SK-N-SH (cell line): ENCODE results near the gene KCNC4. TPM values are rescaled to one million over a fixed set of nuclear protein-coding genes. Genes with fewer than 3 reads are reported as not detected.

Source experiments
- CTCF ChIA-PET: fragments of 300-600, 350-600 bp; formaldehyde crosslinking; extraction: SDS; loops from one replicate; lab custom pipeline; 2021; lab: Yijun Ruan, JAX
- POLR2A ChIA-PET: fragments of 350-600 bp; sonication (Branson Sonifier 250); formaldehyde crosslinking; extraction: SDS; loops from one replicate; lab custom pipeline; 2020; ENCODE audit warnings: antibody characterized with exemption, inconsistent platforms; lab: Yijun Ruan, JAX
- DNase-seq: peaks from one replicate; pipeline ENCODE4 v3.0.0; 2012
- H2AFZ ChIP-seq: fragments of 200-600 bp; sonication (generic); 2 replicates; pipeline ENCODE4 v1.8.1; 2016; ENCODE audit warnings: antibody characterized with exemption, mild to moderate bottlenecking, low read depth
- H3F3A ChIP-seq: fragments of 200-600 bp; sonication (generic); replicated peaks from 2 replicates; pipeline ENCODE3; 2016; ENCODE audit warnings: antibody characterized with exemption, mild to moderate bottlenecking; ENCODE audit not compliant: insufficient read depth
- H3K27ac ChIP-seq, 2 experiments: fragments of 200-500 bp in 1 of 2; fragments of 200-600 bp in 1 of 2; sonication (Bioruptor generic) in 1 of 2; sonication (generic), shearing (Covaris generic) in 1 of 2; 2 replicates each; pipeline versions ENCODE4 v1.5.1 to v1.6.1; 2014 to 2016; ENCODE audit warnings: low read depth in 2 of 2, inconsistent platforms in 1 of 2, low read length in 1 of 2, mild to moderate bottlenecking in 1 of 2, mixed read lengths in 1 of 2
- H3K27me3 ChIP-seq: fragments of 200-600 bp; sonication (generic), shearing (Covaris generic); 2 replicates; pipeline ENCODE4 v1.6.1; 2016; ENCODE audit warnings: mixed run types; ENCODE audit not compliant: insufficient read depth
- H3K36me3 ChIP-seq, 2 experiments: fragments of 200-500 bp in 1 of 2; fragments of 200-600 bp in 1 of 2; sonication (Bioruptor generic) in 1 of 2; sonication (generic) in 1 of 2; replicated peaks in 1 of 2; 2 replicates each; pipeline versions ENCODE3 to v1.5.1; 2014 to 2016; ENCODE audit warnings: low read length in 1 of 2, mild to moderate bottlenecking in 1 of 2; ENCODE audit not compliant: insufficient read depth in 2 of 2, control insufficient read depth in 1 of 2
- H3K4me1 ChIP-seq, 2 experiments: fragments of 200-500 bp in 1 of 2; fragments of 200-600 bp in 1 of 2; sonication (Bioruptor generic) in 1 of 2; sonication (generic), shearing (Covaris generic) in 1 of 2; 2 replicates each; pipeline versions ENCODE4 v1.5.1 to v1.6.1; 2014 to 2016; ENCODE audit warnings: low read depth in 1 of 2, low read length in 1 of 2, mixed run types in 1 of 2; ENCODE audit not compliant: insufficient read depth in 2 of 2, control insufficient read depth in 1 of 2
- H3K4me2 ChIP-seq: fragments of 200-600 bp; sonication (generic), shearing (Covaris generic); 2 replicates; pipeline ENCODE4 v1.6.1; 2017; ENCODE audit warnings: mixed run types
- H3K4me3 ChIP-seq, 2 experiments: fragments of 200-500 bp in 1 of 2; fragments of 200-600 bp in 1 of 2; sonication (Bioruptor generic) in 1 of 2; sonication (generic), shearing (Covaris generic) in 1 of 2; 2 replicates each; pipeline versions ENCODE4 v1.5.1 to v1.8.1; 2014 to 2016; ENCODE audit warnings: low read depth in 2 of 2, inconsistent platforms in 1 of 2, low read length in 1 of 2, mild to moderate bottlenecking in 1 of 2, mixed read lengths in 1 of 2, moderate library complexity in 1 of 2
- H3K79me2 ChIP-seq: fragments of 200-600 bp; sonication (generic); 2 replicates; pipeline ENCODE4 v1.8.1; 2017; ENCODE audit warnings: mild to moderate bottlenecking; ENCODE audit not compliant: insufficient read depth
- H3K9ac ChIP-seq: fragments of 200-600 bp; sonication (generic); 2 replicates; pipeline ENCODE4 v1.6.1; 2017; ENCODE audit warnings: mixed run types
- H3K9me2 ChIP-seq: fragments of 200-600 bp; sonication (generic); 2 replicates; pipeline ENCODE4 v1.6.1; 2017; ENCODE audit warnings: mixed run types
- H3K9me3 ChIP-seq: fragments of 200-600 bp; sonication (generic); 2 replicates; pipeline ENCODE4 v1.6.1; 2017; ENCODE audit warnings: mixed run types, mild to moderate bottlenecking, moderate library complexity
- H4K20me1 ChIP-seq: fragments of 200-600 bp; sonication (generic); 2 replicates; pipeline ENCODE4 v1.6.1; 2017; ENCODE audit warnings: mild to moderate bottlenecking, mixed run types; ENCODE audit not compliant: insufficient read depth
- CHD2 ChIP-seq: fragments of 150-350 bp; IDR thresholded peaks from 2 replicates; pipeline ENCODE4 v1.6.1; 2018; ENCODE audit warnings: low read length; ENCODE audit not compliant: partially characterized antibody
- EP300 ChIP-seq, 2 experiments: IDR thresholded peaks; 2 replicates each; pipeline versions ENCODE4 v1.4.0 to v1.6.1; 2012; ENCODE audit warnings: borderline replicate concordance in 1 of 2, low read depth in 1 of 2, low read length in 1 of 2
- FOSL2 ChIP-seq: IDR thresholded peaks from 2 replicates; pipeline ENCODE4 v1.4.0; 2012; ENCODE audit warnings: low read depth, mild to moderate bottlenecking, moderate library complexity, borderline replicate concordance
- FOXJ3 ChIP-seq: sonication (generic); formaldehyde crosslinking; IDR thresholded peaks from 2 replicates; pipeline ENCODE4 v1.5.1; 2020; ENCODE audit warnings: mild to moderate bottlenecking, missing genetic modification reagents
- GABPA ChIP-seq: IDR thresholded peaks from 2 replicates; pipeline ENCODE4 v1.4.0; 2012; ENCODE audit warnings: low read depth, mild to moderate bottlenecking
- MEF2A ChIP-seq: IDR thresholded peaks from 2 replicates; pipeline ENCODE4 v1.4.0; 2012; ENCODE audit warnings: low read depth, borderline replicate concordance
- RCOR1 ChIP-seq: fragments of 150-350 bp; IDR thresholded peaks from 2 replicates; pipeline ENCODE4 v1.6.1; 2017; ENCODE audit warnings: antibody characterized with exemption, low read length
- SIN3A ChIP-seq: IDR thresholded peaks from 2 replicates; pipeline ENCODE4 v1.6.1; 2012; ENCODE audit warnings: low read depth, mild to moderate bottlenecking, low read length, moderate library complexity, borderline replicate concordance
- TCF12 ChIP-seq: IDR thresholded peaks from 2 replicates; pipeline ENCODE4 v1.4.0; 2012
- USF1 ChIP-seq: IDR thresholded peaks from 2 replicates; pipeline ENCODE4 v1.4.0; 2012; ENCODE audit warnings: low read depth, borderline replicate concordance
- WGBS: methylation state at CpG from one replicate; pipeline ENCODE4 v1.1.6; 2017; ENCODE audit warnings: low lambda C conversion rate; 5-methylcytosine and 5-hydroxymethylcytosine counted together
- polyA plus RNA-seq, 3 experiments: library from polyadenylated mRNA; depleted of rRNA; stranded (reverse); fragments of >200 nt; gene quantifications; 2 replicates each; pipeline ENCODE4 v1.2.3, GENCODE V29; 2012
- TF ChIP-seq, protein P1 (sequence below): fragments of 150-350 bp; IDR thresholded peaks from 2 replicates; pipeline ENCODE4 v1.6.1; 2016; ENCODE audit warnings: mild to moderate bottlenecking, low read depth, low read length
- TF ChIP-seq, protein P2 (sequence below): IDR thresholded peaks from 2 replicates; pipeline ENCODE4 v1.6.1; 2012; ENCODE audit warnings: mild to moderate bottlenecking, low read depth, low read length, moderate library complexity

Gene KCNC4
- polyA plus RNA-seq, 1 of the 3 experiments (the other 2 are of a cell fraction), result 0.51 TPM

DNA sequence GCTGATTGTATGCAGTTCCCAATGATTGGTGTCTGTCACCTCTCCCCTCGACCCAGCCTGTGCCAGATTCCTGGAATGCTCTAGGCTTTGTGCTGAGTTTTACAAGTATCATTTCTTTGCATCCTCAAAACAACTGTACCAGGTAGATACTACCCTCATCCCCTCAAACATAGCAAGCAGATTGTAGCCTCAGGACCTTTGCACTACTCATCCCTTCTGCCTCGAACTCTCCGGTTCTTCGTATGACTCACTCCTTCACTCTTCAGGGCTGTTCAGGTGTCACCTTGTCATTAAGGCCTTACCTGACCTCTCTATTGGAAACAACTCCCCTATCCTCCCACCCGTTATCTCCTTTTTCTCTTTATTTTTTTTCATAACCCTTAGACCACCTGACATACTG, 8.0 kb downstream of the KCNC4 start (continued):
- TF ChIP-seq, protein P1, sequence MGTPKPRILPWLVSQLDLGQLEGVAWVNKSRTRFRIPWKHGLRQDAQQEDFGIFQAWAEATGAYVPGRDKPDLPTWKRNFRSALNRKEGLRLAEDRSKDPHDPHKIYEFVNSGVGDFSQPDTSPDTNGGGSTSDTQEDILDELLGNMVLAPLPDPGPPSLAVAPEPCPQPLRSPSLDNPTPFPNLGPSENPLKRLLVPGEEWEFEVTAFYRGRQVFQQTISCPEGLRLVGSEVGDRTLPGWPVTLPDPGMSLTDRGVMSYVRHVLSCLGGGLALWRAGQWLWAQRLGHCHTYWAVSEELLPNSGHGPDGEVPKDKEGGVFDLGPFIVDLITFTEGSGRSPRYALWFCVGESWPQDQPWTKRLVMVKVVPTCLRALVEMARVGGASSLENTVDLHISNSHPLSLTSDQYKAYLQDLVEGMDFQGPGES, result no peak
- TF ChIP-seq MEF2A (no peak), FOSL2 (no peak), USF1 (no peak), SIN3A (no peak)

GRCh38 chr1:110218739-110219138, 8.6 kb downstream of the KCNC4 start:
- no peak overlapping the region for H3K4me2 ChIP-seq
- no peaks in the 10 kb centered on the region for H3K79me2 ChIP-seq
- no peak for DNase-seq
- no peak overlapping the region for H3K4me3 ChIP-seq
- CTCF ChIA-PET, result interaction anchor here (0.8 to 1.6 kb wide), 5 partner anchors 10 to 94 kb away, joined by 3 to 12 read pairs (median 4); no protein-coding TSS in a partner anchor
- no peak overlapping the region for H3K9ac ChIP-seq
- TF ChIP-seq, protein P2, sequence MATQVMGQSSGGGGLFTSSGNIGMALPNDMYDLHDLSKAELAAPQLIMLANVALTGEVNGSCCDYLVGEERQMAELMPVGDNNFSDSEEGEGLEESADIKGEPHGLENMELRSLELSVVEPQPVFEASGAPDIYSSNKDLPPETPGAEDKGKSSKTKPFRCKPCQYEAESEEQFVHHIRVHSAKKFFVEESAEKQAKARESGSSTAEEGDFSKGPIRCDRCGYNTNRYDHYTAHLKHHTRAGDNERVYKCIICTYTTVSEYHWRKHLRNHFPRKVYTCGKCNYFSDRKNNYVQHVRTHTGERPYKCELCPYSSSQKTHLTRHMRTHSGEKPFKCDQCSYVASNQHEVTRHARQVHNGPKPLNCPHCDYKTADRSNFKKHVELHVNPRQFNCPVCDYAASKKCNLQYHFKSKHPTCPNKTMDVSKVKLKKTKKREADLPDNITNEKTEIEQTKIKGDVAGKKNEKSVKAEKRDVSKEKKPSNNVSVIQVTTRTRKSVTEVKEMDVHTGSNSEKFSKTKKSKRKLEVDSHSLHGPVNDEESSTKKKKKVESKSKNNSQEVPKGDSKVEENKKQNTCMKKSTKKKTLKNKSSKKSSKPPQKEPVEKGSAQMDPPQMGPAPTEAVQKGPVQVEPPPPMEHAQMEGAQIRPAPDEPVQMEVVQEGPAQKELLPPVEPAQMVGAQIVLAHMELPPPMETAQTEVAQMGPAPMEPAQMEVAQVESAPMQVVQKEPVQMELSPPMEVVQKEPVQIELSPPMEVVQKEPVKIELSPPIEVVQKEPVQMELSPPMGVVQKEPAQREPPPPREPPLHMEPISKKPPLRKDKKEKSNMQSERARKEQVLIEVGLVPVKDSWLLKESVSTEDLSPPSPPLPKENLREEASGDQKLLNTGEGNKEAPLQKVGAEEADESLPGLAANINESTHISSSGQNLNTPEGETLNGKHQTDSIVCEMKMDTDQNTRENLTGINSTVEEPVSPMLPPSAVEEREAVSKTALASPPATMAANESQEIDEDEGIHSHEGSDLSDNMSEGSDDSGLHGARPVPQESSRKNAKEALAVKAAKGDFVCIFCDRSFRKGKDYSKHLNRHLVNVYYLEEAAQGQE, result peak; percentile 94
- TF ChIP-seq, protein P1, result no peak
- TF ChIP-seq, all 33 proteins: peak for 1
- Histone ChIP-seq H3K9me2 (no peaks in the 10 kb centered on the region), H2AFZ (no peak overlapping the region), H3F3A (no peaks in the 10 kb centered on the region), H3K36me3 (no peaks in the 10 kb centered on the region), H3K4me1 (peaks cover 0 to 28% of the 10 kb centered on the region in 2 experiments; a peak in 2 of 4 replicates), H3K9me3 (no peaks in the 10 kb centered on the region), H3K27ac (no peak overlapping the region), H4K20me1 (no peaks in the 10 kb centered on the region), H3K27me3 (no peaks in the 10 kb centered on the region)
- WGBS, result 84% methylated on average over 4 of the region's 4 CpGs
- POLR2A ChIA-PET, result no interaction called here

DNA sequence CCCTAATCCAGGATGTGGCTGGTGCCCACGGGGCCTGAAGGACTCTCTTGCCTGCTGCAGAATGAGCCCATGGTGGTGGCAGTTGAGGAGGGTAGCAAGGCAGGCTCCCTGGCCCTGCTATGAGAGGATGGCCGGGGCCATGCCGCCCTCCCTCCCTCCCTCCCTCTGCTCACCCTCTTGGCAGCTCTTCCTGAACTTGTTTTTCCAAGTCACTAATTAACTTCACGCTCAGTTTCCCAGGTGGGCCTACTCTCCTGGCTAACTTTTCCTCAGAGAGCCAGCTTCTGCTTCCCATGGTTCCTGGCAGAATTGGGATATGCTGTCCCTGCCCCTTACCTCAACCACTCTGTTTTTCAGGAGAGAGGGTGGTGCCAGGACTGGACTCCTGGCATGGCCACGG, 10.2 kb downstream of the KCNC4 start:
- Histone ChIP-seq H3K27ac (no peak overlapping the region), H3K9ac (no peak overlapping the region), H3K9me3 (no peaks in the 10 kb centered on the region), H3K4me1 (peaks cover 0 to 12% of the 10 kb centered on the region in 2 experiments; a peak in 1 of 4 replicates), H3K4me2 (no peak overlapping the region), H3K79me2 (no peaks in the 10 kb centered on the region), H3F3A (no peaks in the 10 kb centered on the region), H3K9me2 (no peaks in the 10 kb centered on the region), H3K4me3 (no peak overlapping the region), H2AFZ (no peak overlapping the region), H3K36me3 (no peaks in the 10 kb centered on the region), H3K27me3 (no peaks in the 10 kb centered on the region), H4K20me1 (no peaks in the 10 kb centered on the region)
- no peak for DNase-seq
- ChIA-PET POLR2A (no interaction called here), CTCF (interaction anchor here (1.2 to 1.6 kb wide), 2 partner anchors 13 to 17 kb away, joined by 3 to 12 read pairs; no protein-coding TSS in a partner anchor)
- WGBS, result 65% methylated on average over 5 of the region's 5 CpGs
- TF ChIP-seq FOSL2 (no peak), FOXJ3 (CRISPR knock-in tag) (no peak), GABPA (no peak), EP300 (IDR thresholded peaks at IDR 0.05; ENCODE audit: borderline replicate concordance in 1 of 2, low read depth in 1 of 2, low read length in 1 of 2) (no peak), CHD2 (no peak), SIN3A (no peak), RCOR1 (no peak), TCF12 (no peak)
- TF ChIP-seq, protein P2, result no peak
